Uterus (tissue), 2 donors: ENCODE results near the gene MAML2.
"Not testable (repeated sequence)": the region's sequence is repeated elsewhere in the genome, so short reads cannot be mapped to it uniquely, and the experiment has no call there.

Experiments used
- POLR2A ChIP-seq, 2 donors: fragments of 450-650 bp; IDR thresholded peaks; one replicate each; pipeline ENCODE4 v1.6.1; 2016; ENCODE audit warnings: antibody characterized with exemption in 2 of 2, mild to moderate bottlenecking in 1 of 2, moderate library complexity in 1 of 2
- TF ChIP-seq, protein P1 (sequence below), 4 experiments: fragments of 200-600 bp in 2 of 4; fragments of 450-650 bp in 2 of 4; sonication (generic) in 2 of 4; IDR thresholded peaks; one replicate each; pipeline ENCODE4 v1.5.1; 2016 to 2019; ENCODE audit warnings: antibody characterized with exemption in 4 of 4, mild to moderate bottlenecking in 2 of 4, moderate library complexity in 1 of 4

DNA sequence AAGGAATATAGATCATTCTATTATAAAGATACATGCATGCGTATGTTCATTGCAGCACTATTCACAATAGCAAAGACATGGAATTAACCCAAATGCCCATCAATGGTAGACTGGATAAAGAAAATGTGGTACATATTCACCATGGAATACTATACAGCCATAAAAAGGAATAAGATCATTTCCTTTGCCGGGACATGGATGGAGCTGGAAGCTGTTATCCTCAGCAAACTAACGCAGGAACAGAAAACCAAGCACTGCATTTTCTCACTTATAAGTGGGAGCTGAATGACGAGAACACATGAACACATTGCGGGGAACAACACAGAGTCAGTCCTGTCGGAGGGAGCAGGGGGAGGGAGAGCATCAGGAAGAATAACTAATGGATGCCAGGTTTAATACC lies 57.0 kb downstream of the MAML2 start:
- TF ChIP-seq, protein P1, sequence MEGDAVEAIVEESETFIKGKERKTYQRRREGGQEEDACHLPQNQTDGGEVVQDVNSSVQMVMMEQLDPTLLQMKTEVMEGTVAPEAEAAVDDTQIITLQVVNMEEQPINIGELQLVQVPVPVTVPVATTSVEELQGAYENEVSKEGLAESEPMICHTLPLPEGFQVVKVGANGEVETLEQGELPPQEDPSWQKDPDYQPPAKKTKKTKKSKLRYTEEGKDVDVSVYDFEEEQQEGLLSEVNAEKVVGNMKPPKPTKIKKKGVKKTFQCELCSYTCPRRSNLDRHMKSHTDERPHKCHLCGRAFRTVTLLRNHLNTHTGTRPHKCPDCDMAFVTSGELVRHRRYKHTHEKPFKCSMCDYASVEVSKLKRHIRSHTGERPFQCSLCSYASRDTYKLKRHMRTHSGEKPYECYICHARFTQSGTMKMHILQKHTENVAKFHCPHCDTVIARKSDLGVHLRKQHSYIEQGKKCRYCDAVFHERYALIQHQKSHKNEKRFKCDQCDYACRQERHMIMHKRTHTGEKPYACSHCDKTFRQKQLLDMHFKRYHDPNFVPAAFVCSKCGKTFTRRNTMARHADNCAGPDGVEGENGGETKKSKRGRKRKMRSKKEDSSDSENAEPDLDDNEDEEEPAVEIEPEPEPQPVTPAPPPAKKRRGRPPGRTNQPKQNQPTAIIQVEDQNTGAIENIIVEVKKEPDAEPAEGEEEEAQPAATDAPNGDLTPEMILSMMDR (IDR thresholded peaks at IDR 0.05): not testable (repeated sequence)
- TF ChIP-seq POLR2A (IDR thresholded peaks at IDR 0.05): not testable (repeated sequence)
